SK-N-SH (cell line): ENCODE results near the gene MED31. TPM values are rescaled to one million over a fixed set of nuclear protein-coding genes. Genes with fewer than 3 reads are reported as not detected.
"Not testable (repeated sequence)": the region's sequence is repeated elsewhere in the genome, so short reads cannot be mapped to it uniquely, and the experiment has no call there.

Source experiments
- CTCF ChIA-PET: fragments of 300-600, 350-600 bp; formaldehyde crosslinking; extraction: SDS; loops from one replicate; lab custom pipeline; 2021; lab: Yijun Ruan, JAX
- POLR2A ChIA-PET: fragments of 350-600 bp; sonication (Branson Sonifier 250); formaldehyde crosslinking; extraction: SDS; loops from one replicate; lab custom pipeline; 2020; ENCODE audit warnings: antibody characterized with exemption, inconsistent platforms; lab: Yijun Ruan, JAX
- DNase-seq: peaks from one replicate; pipeline ENCODE4 v3.0.0; 2012
- H2AFZ ChIP-seq: fragments of 200-600 bp; sonication (generic); 2 replicates; pipeline ENCODE4 v1.8.1; 2016; ENCODE audit warnings: antibody characterized with exemption, mild to moderate bottlenecking, low read depth
- H3F3A ChIP-seq: fragments of 200-600 bp; sonication (generic); replicated peaks from 2 replicates; pipeline ENCODE3; 2016; ENCODE audit warnings: antibody characterized with exemption, mild to moderate bottlenecking; ENCODE audit not compliant: insufficient read depth
- H3K27ac ChIP-seq, 2 experiments: fragments of 200-500 bp in 1 of 2; fragments of 200-600 bp in 1 of 2; sonication (Bioruptor generic) in 1 of 2; sonication (generic), shearing (Covaris generic) in 1 of 2; 2 replicates each; pipeline versions ENCODE4 v1.5.1 to v1.6.1; 2014 to 2016; ENCODE audit warnings: low read depth in 2 of 2, inconsistent platforms in 1 of 2, low read length in 1 of 2, mild to moderate bottlenecking in 1 of 2, mixed read lengths in 1 of 2
- H3K27me3 ChIP-seq: fragments of 200-600 bp; sonication (generic), shearing (Covaris generic); 2 replicates; pipeline ENCODE4 v1.6.1; 2016; ENCODE audit warnings: mixed run types; ENCODE audit not compliant: insufficient read depth
- H3K36me3 ChIP-seq, 2 experiments: fragments of 200-500 bp in 1 of 2; fragments of 200-600 bp in 1 of 2; sonication (Bioruptor generic) in 1 of 2; sonication (generic) in 1 of 2; replicated peaks in 1 of 2; 2 replicates each; pipeline versions ENCODE3 to v1.5.1; 2014 to 2016; ENCODE audit warnings: low read length in 1 of 2, mild to moderate bottlenecking in 1 of 2; ENCODE audit not compliant: insufficient read depth in 2 of 2, control insufficient read depth in 1 of 2
- H3K4me1 ChIP-seq, 2 experiments: fragments of 200-500 bp in 1 of 2; fragments of 200-600 bp in 1 of 2; sonication (Bioruptor generic) in 1 of 2; sonication (generic), shearing (Covaris generic) in 1 of 2; 2 replicates each; pipeline versions ENCODE4 v1.5.1 to v1.6.1; 2014 to 2016; ENCODE audit warnings: low read depth in 1 of 2, low read length in 1 of 2, mixed run types in 1 of 2; ENCODE audit not compliant: insufficient read depth in 2 of 2, control insufficient read depth in 1 of 2
- H3K4me2 ChIP-seq: fragments of 200-600 bp; sonication (generic), shearing (Covaris generic); 2 replicates; pipeline ENCODE4 v1.6.1; 2017; ENCODE audit warnings: mixed run types
- H3K4me3 ChIP-seq, 2 experiments: fragments of 200-500 bp in 1 of 2; fragments of 200-600 bp in 1 of 2; sonication (Bioruptor generic) in 1 of 2; sonication (generic), shearing (Covaris generic) in 1 of 2; 2 replicates each; pipeline versions ENCODE4 v1.5.1 to v1.8.1; 2014 to 2016; ENCODE audit warnings: low read depth in 2 of 2, inconsistent platforms in 1 of 2, low read length in 1 of 2, mild to moderate bottlenecking in 1 of 2, mixed read lengths in 1 of 2, moderate library complexity in 1 of 2
- H3K79me2 ChIP-seq: fragments of 200-600 bp; sonication (generic); 2 replicates; pipeline ENCODE4 v1.8.1; 2017; ENCODE audit warnings: mild to moderate bottlenecking; ENCODE audit not compliant: insufficient read depth
- H3K9ac ChIP-seq: fragments of 200-600 bp; sonication (generic); 2 replicates; pipeline ENCODE4 v1.6.1; 2017; ENCODE audit warnings: mixed run types
- H3K9me2 ChIP-seq: fragments of 200-600 bp; sonication (generic); 2 replicates; pipeline ENCODE4 v1.6.1; 2017; ENCODE audit warnings: mixed run types
- H3K9me3 ChIP-seq: fragments of 200-600 bp; sonication (generic); 2 replicates; pipeline ENCODE4 v1.6.1; 2017; ENCODE audit warnings: mixed run types, mild to moderate bottlenecking, moderate library complexity
- H4K20me1 ChIP-seq: fragments of 200-600 bp; sonication (generic); 2 replicates; pipeline ENCODE4 v1.6.1; 2017; ENCODE audit warnings: mild to moderate bottlenecking, mixed run types; ENCODE audit not compliant: insufficient read depth
- EP300 ChIP-seq, 2 experiments: IDR thresholded peaks; 2 replicates each; pipeline versions ENCODE4 v1.4.0 to v1.6.1; 2012; ENCODE audit warnings: borderline replicate concordance in 1 of 2, low read depth in 1 of 2, low read length in 1 of 2
- EZH2phosphoT487 ChIP-seq: fragments of 200-600 bp; sonication (generic); IDR thresholded peaks from 2 replicates; pipeline ENCODE4 v1.6.1; 2017; ENCODE audit warnings: low read depth, mixed run types, mild to moderate bottlenecking, antibody characterized with exemption, moderate library complexity, borderline replicate concordance
- FOXM1 ChIP-seq: IDR thresholded peaks from 2 replicates; pipeline ENCODE4 v1.4.0; 2012; ENCODE audit warnings: low read depth, mild to moderate bottlenecking
- GABPA ChIP-seq: IDR thresholded peaks from 2 replicates; pipeline ENCODE4 v1.4.0; 2012; ENCODE audit warnings: low read depth, mild to moderate bottlenecking
- GATA2 ChIP-seq: sonication (generic); formaldehyde crosslinking; IDR thresholded peaks from 2 replicates; pipeline ENCODE4 v1.5.0; 2020; ENCODE audit warnings: mild to moderate bottlenecking, missing genetic modification reagents
- MEF2A ChIP-seq: IDR thresholded peaks from 2 replicates; pipeline ENCODE4 v1.4.0; 2012; ENCODE audit warnings: low read depth, borderline replicate concordance
- MXI1 ChIP-seq: IDR thresholded peaks from 2 replicates; pipeline ENCODE4 v1.6.1; 2012; ENCODE audit warnings: mild to moderate bottlenecking, low read depth, low read length, improper control_type of control experiment
- NFIC ChIP-seq: IDR thresholded peaks from 2 replicates; pipeline ENCODE4 v1.4.0; 2012; ENCODE audit warnings: borderline replicate concordance
- POLR2AphosphoS5 ChIP-seq: IDR thresholded peaks from 2 replicates; pipeline ENCODE4 v1.6.1; 2012; ENCODE audit warnings: low read depth, low read length
- RAD21 ChIP-seq: IDR thresholded peaks from 2 replicates; pipeline ENCODE4 v1.6.1; 2012; ENCODE audit warnings: mild to moderate bottlenecking, low read length
- RCOR1 ChIP-seq: fragments of 150-350 bp; IDR thresholded peaks from 2 replicates; pipeline ENCODE4 v1.6.1; 2017; ENCODE audit warnings: antibody characterized with exemption, low read length
- RXRA ChIP-seq: IDR thresholded peaks from 2 replicates; pipeline ENCODE4 v1.4.0; 2012; ENCODE audit warnings: low read depth, mild to moderate bottlenecking, borderline replicate concordance
- SIN3A ChIP-seq: IDR thresholded peaks from 2 replicates; pipeline ENCODE4 v1.6.1; 2012; ENCODE audit warnings: low read depth, mild to moderate bottlenecking, low read length, moderate library complexity, borderline replicate concordance
- SMC3 ChIP-seq: IDR thresholded peaks from 2 replicates; pipeline ENCODE4 v1.6.1; 2012; ENCODE audit warnings: low read depth, low read length, improper control_type of control experiment
- TCF12 ChIP-seq: IDR thresholded peaks from 2 replicates; pipeline ENCODE4 v1.4.0; 2012
- USF1 ChIP-seq: IDR thresholded peaks from 2 replicates; pipeline ENCODE4 v1.4.0; 2012; ENCODE audit warnings: low read depth, borderline replicate concordance
- USF2 ChIP-seq: fragments of 150-350 bp; IDR thresholded peaks from 2 replicates; pipeline ENCODE4 v1.6.1; 2017; ENCODE audit warnings: antibody characterized with exemption, low read length, low read depth, borderline replicate concordance
- YY1 ChIP-seq: IDR thresholded peaks from 2 replicates; pipeline ENCODE4 v1.4.0; 2012; ENCODE audit warnings: low read depth, mild to moderate bottlenecking
- ZBTB33 ChIP-seq: IDR thresholded peaks from 2 replicates; pipeline ENCODE4 v1.4.0; 2012; ENCODE audit warnings: low read depth, borderline replicate concordance
- WGBS: methylation state at CpG from one replicate; pipeline ENCODE4 v1.1.6; 2017; ENCODE audit warnings: low lambda C conversion rate; 5-methylcytosine and 5-hydroxymethylcytosine counted together
- polyA plus RNA-seq, 3 experiments: library from polyadenylated mRNA; depleted of rRNA; stranded (reverse); fragments of >200 nt; gene quantifications; 2 replicates each; pipeline ENCODE4 v1.2.3, GENCODE V29; 2012
- TF ChIP-seq, protein P1 (sequence below): IDR thresholded peaks from 2 replicates; pipeline ENCODE4 v1.6.1; 2012; ENCODE audit warnings: mild to moderate bottlenecking, low read depth, low read length, moderate library complexity

Gene MED31
- polyA plus RNA-seq, 1 of the 3 experiments (the other 2 are of a cell fraction), result 15.1 TPM

DNA sequence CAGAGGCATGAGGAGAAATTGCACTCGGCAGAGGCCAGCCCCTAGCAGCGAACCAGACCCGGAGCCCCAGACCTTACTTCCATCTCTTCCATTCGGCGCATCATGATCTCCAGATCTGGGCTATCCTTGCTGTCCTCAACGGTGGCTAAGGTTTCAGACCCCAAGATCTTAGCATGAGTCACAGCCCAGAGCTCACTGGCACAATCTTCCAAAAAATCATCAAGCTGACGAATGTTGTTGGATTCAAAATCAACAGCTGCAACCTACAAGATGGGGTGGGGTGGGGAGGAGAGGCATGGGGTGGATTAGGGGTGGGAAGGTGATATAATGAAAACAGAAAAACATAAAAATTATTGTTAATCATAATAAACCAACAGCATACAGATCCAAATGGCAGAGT lies 55.3 kb downstream of the MED31 start:
- no peak for DNase-seq
- Histone ChIP-seq H3K9ac (no peak overlapping the region), H3K4me1 (no peaks in the 10 kb centered on the region; a peak in 1 of 4 replicates), H3K4me2 (no peak overlapping the region), H3K79me2 (no peaks in the 10 kb centered on the region), H3K9me2 (no peaks in the 10 kb centered on the region), H4K20me1 (no peaks in the 10 kb centered on the region), H3K4me3 (no peak overlapping the region), H3K36me3 (peaks cover 72 to 87% of the 10 kb centered on the region in 2 experiments), H3K27ac (no peak overlapping the region), H2AFZ (no peak overlapping the region), H3K27me3 (no peaks in the 10 kb centered on the region), H3K9me3 (no peaks in the 10 kb centered on the region), H3F3A (no peaks in the 10 kb centered on the region)
- ChIA-PET POLR2A (no interaction called here), CTCF (interaction anchor here (0.6 to 1.7 kb wide), 2 partner anchors 13 to 124 kb away, joined by 3 to 4 read pairs; no protein-coding TSS in a partner anchor)
- TF ChIP-seq GABPA (no peak), EZH2phosphoT487 (no peak), RAD21 (no peak), ZBTB33 (no peak), SIN3A (no peak), MEF2A (no peak), FOXM1 (no peak), NFIC (no peak), USF1 (no peak), USF2 (no peak), SMC3 (no peak), EP300 (IDR thresholded peaks at IDR 0.05; ENCODE audit: borderline replicate concordance in 1 of 2, low read depth in 1 of 2, low read length in 1 of 2) (no peak), TCF12 (no peak), YY1 (no peak), MXI1 (no peak), GATA2 (no peak), POLR2AphosphoS5 (no peak), RXRA (no peak), RCOR1 (no peak)
- TF ChIP-seq, protein P1, sequence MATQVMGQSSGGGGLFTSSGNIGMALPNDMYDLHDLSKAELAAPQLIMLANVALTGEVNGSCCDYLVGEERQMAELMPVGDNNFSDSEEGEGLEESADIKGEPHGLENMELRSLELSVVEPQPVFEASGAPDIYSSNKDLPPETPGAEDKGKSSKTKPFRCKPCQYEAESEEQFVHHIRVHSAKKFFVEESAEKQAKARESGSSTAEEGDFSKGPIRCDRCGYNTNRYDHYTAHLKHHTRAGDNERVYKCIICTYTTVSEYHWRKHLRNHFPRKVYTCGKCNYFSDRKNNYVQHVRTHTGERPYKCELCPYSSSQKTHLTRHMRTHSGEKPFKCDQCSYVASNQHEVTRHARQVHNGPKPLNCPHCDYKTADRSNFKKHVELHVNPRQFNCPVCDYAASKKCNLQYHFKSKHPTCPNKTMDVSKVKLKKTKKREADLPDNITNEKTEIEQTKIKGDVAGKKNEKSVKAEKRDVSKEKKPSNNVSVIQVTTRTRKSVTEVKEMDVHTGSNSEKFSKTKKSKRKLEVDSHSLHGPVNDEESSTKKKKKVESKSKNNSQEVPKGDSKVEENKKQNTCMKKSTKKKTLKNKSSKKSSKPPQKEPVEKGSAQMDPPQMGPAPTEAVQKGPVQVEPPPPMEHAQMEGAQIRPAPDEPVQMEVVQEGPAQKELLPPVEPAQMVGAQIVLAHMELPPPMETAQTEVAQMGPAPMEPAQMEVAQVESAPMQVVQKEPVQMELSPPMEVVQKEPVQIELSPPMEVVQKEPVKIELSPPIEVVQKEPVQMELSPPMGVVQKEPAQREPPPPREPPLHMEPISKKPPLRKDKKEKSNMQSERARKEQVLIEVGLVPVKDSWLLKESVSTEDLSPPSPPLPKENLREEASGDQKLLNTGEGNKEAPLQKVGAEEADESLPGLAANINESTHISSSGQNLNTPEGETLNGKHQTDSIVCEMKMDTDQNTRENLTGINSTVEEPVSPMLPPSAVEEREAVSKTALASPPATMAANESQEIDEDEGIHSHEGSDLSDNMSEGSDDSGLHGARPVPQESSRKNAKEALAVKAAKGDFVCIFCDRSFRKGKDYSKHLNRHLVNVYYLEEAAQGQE, result no peak
- WGBS, result 97% methylated on average over 7 of the region's 7 CpGs

DNA sequence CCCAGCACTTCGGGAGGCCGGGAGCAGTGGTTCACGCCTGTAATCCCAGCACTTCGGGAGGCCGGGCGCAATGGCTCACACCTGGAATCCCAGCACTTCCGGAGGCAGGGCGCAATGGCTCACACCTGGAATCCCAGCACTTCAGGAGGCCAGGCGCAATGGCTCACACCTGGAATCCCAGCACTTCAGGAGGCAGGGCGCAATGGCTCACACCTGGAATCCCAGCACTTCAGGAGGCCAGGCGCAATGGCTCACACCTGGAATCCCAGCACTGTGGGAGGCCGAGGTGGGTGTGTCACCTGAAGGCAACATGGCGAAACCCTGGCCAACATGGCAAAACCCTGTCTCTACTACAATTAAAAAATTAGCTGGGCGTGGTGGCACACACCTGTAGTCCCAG lies 58.0 kb downstream of the MED31 start:
- CTCF ChIA-PET, POLR2A ChIA-PET: not testable (repeated sequence)
- 97% methylated on average over 10 of the region's 14 CpGs for WGBS

More for the DNA sequence above, 58.0 kb downstream of the MED31 start:
- H3K9me3 ChIP-seq, H3K4me3 ChIP-seq, H3F3A ChIP-seq, H3K27ac ChIP-seq, H4K20me1 ChIP-seq, H3K4me1 ChIP-seq, H3K9me2 ChIP-seq, DNase-seq, H3K4me2 ChIP-seq, H2AFZ ChIP-seq, H3K79me2 ChIP-seq, H3K27me3 ChIP-seq, H3K9ac ChIP-seq: not testable (repeated sequence)
- H3K36me3 ChIP-seq, result peaks cover 73 to 85% of the 10 kb centered on the region in 2 experiments
